CD4-positive, alpha-beta T cell (primary cell): ENCODE data around the gene TMF1. TPM values are rescaled to one million over a fixed set of nuclear protein-coding genes. Genes with fewer than 3 reads are reported as not detected.

Source experiments
- ATAC-seq: fragments of 200-7000 bp; cut with Tn5 transposase; one replicate; pipeline ENCODE4 v1.10.0; 2022; ENCODE audit warnings: mild to moderate bottlenecking; ENCODE audit not compliant: poor library complexity
- CTCF ChIA-PET: fragments of 350-600 bp; sonication (Branson Sonifier 250); formaldehyde crosslinking; loops from one replicate; lab custom pipeline; 2021; ENCODE audit warnings: antibody characterized with exemption, inconsistent platforms; lab: Charles Lee
- POLR2A ChIA-PET: fragments of 350-600 bp; sonication (Branson Sonifier 250); formaldehyde crosslinking; loops from one replicate; lab custom pipeline; 2021; ENCODE audit warnings: antibody characterized with exemption, inconsistent platforms; lab: Charles Lee
- DNase-seq, 14 experiments: peaks; one replicate each; pipeline ENCODE4 v3.0.0-alpha.2; 2013 to 2020; ENCODE audit warnings: mixed read lengths in 2 of 14
- H3K27ac ChIP-seq, 2 donors: one replicate each; pipeline versions ENCODE4 v1.5.1 to v1.7.0; 2013; ENCODE audit warnings: low read length in 2 of 2, low read depth in 1 of 2, mild to moderate bottlenecking in 1 of 2
- H3K27me3 ChIP-seq, 2 experiments: 1 replicate in 1 of 2; 2 replicates in 1 of 2; pipeline versions ENCODE4 v1.6.1 to v1.7.0; 2013; ENCODE audit warnings: low read length in 2 of 2, control low read depth in 1 of 2, mild to moderate bottlenecking in 1 of 2, moderate library complexity in 1 of 2; ENCODE audit not compliant: insufficient read depth in 2 of 2, control insufficient read depth in 1 of 2
- H3K36me3 ChIP-seq: one replicate; pipeline ENCODE4 v1.6.1; 2013; ENCODE audit warnings: low read length, control low read depth; ENCODE audit not compliant: insufficient read depth
- H3K4me1 ChIP-seq: one replicate; pipeline ENCODE4 v1.6.1; 2013; ENCODE audit warnings: low read length, control low read depth; ENCODE audit not compliant: insufficient read depth
- H3K4me3 ChIP-seq: one replicate; pipeline ENCODE4 v1.5.1; 2013; ENCODE audit warnings: mild to moderate bottlenecking, low read length, moderate library complexity
- H3K9me3 ChIP-seq, 2 experiments: 1 replicate in 1 of 2; 2 replicates in 1 of 2; pipeline versions ENCODE4 v1.6.1 to v1.7.0; 2013; ENCODE audit warnings: low read length in 2 of 2, mild to moderate bottlenecking in 2 of 2, control low read depth in 1 of 2, moderate library complexity in 1 of 2; ENCODE audit not compliant: control insufficient read depth in 1 of 2, insufficient read depth in 1 of 2
- H3K27ac Mint-ChIP-seq: one replicate; pipeline ENCODE4 v1.8.0; 2020; ENCODE audit warnings: mixed read lengths
- H3K27me3 Mint-ChIP-seq: one replicate; pipeline ENCODE4 v1.8.0; 2021; ENCODE audit warnings: mixed read lengths
- H3K36me3 Mint-ChIP-seq: one replicate; pipeline ENCODE4 v1.8.0; 2021; ENCODE audit warnings: low read depth, mixed read lengths
- H3K4me1 Mint-ChIP-seq: one replicate; pipeline ENCODE4 v1.8.0; 2021; ENCODE audit warnings: low read depth, mixed read lengths
- H3K4me3 Mint-ChIP-seq: one replicate; pipeline ENCODE4 v1.8.0; 2020; ENCODE audit warnings: mild to moderate bottlenecking, mixed read lengths
- H3K9me3 Mint-ChIP-seq: one replicate; pipeline ENCODE4 v1.8.0; 2020; ENCODE audit warnings: mixed read lengths
- intact Hi-C, 2 experiments: fragments of 100-400 bp; cut with DNase I in 1 of 2; cut with micrococcal nuclease in 1 of 2; formaldehyde crosslinking; loops; one replicate each; pipeline versions ENCODE4 v1.15.1 to v1.9.0; 2023 to 2025; cut with DNase I, micrococcal nuclease
- total RNA-seq, 174 experiments: library from RNA in 2 of 174; stranded (reverse) in 2 of 174; gene quantifications; one replicate each; pipeline ENCODE4 v1.2.3 and lab custom pipeline; 2021 to 2026
- TF ChIP-seq, protein P1 (sequence below): fragments of 200-600 bp; IDR thresholded peaks from one replicate; pipeline ENCODE4 v1.8.0; 2022; ENCODE audit warnings: antibody characterized with exemption, mild to moderate bottlenecking

TMF1 gene
- total RNA-seq, 2 experiments from 2014 or later = 89.0 to 101 TPM

DNA sequence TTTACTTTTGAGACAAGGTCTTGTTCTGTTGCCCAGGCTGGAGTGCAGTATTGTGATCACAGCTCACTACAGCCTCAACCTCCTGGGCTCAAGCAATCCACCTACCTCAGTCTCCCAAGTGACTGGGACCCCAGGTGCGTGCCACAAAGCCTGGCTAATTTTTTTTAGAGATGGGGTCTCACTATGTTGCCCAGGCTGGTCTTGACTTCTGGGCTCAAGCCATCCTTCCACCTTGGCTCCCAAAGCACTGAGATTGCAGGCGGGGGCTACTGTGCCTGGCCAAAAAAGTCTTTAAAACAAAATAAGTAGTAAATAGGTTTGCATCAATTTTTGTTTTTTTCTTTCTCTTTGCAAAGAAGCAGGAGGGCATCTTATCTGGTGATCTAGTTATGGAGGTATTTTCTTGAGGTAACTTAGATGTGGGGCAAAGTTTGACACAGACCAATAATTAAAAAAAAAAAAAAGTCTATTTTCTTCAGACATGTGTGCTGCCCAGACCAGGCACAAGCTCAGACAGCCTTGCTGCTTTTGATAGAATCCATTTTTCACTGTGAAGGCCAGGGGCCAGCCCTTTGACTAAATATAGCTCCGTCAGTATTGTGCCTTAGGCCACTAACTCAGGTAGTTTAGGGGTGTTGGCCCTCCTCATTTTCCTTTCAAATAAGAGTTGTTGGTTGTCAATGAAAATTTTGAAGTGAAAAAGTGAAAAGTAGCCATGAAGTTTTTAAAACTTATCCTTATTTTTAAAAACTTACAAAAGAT, 35.1 kb upstream of the TMF1 start:
- H3K36me3 Mint-ChIP-seq = peaks cover 48% of the 10 kb centered on the region
- DNase-seq = peak in 1 of 14 experiments; percentile 43
- TF ChIP-seq, protein P1, sequence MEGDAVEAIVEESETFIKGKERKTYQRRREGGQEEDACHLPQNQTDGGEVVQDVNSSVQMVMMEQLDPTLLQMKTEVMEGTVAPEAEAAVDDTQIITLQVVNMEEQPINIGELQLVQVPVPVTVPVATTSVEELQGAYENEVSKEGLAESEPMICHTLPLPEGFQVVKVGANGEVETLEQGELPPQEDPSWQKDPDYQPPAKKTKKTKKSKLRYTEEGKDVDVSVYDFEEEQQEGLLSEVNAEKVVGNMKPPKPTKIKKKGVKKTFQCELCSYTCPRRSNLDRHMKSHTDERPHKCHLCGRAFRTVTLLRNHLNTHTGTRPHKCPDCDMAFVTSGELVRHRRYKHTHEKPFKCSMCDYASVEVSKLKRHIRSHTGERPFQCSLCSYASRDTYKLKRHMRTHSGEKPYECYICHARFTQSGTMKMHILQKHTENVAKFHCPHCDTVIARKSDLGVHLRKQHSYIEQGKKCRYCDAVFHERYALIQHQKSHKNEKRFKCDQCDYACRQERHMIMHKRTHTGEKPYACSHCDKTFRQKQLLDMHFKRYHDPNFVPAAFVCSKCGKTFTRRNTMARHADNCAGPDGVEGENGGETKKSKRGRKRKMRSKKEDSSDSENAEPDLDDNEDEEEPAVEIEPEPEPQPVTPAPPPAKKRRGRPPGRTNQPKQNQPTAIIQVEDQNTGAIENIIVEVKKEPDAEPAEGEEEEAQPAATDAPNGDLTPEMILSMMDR = no peak
- no peaks in the 10 kb centered on the region for H3K27me3 Mint-ChIP-seq
- Histone ChIP-seq H3K36me3 (peaks cover 13% of the 10 kb centered on the region), H3K4me3 (peak overlapping the region; percentile 85), H3K27ac (peak overlapping the region; percentile 91), H3K9me3 (no peaks in the 10 kb centered on the region), H3K27me3 (no peaks in the 10 kb centered on the region), H3K4me1 (peaks cover 69% of the 10 kb centered on the region)
- ChIA-PET POLR2A (interaction anchor here (0.8 to 8.6 kb wide), 9 partner anchors 6 to 74 kb away, joined by 3 to 75 read pairs (median 5); partner anchors contain the start of genes EOGT and TMF1), CTCF (interaction anchor here (1.4 to 1.8 kb wide), 3 partner anchors 9 to 37 kb away, joined by 3 to 5 read pairs (median 3); no protein-coding TSS in a partner anchor)
- H3K4me3 Mint-ChIP-seq = peak overlapping the region; percentile 72
- intact Hi-C loops = loop anchor here in 1 of 2 experiments (10.0 kb wide), 1 partner anchor 1432 kb away; the partner anchor contains the start of gene SUCLG2
- ATAC-seq = no peak
- peak overlapping the region; percentile 96 for H3K27ac Mint-ChIP-seq
- peaks cover 76% of the 10 kb centered on the region for H3K4me1 Mint-ChIP-seq
- no peaks in the 10 kb centered on the region for H3K9me3 Mint-ChIP-seq

DNA sequence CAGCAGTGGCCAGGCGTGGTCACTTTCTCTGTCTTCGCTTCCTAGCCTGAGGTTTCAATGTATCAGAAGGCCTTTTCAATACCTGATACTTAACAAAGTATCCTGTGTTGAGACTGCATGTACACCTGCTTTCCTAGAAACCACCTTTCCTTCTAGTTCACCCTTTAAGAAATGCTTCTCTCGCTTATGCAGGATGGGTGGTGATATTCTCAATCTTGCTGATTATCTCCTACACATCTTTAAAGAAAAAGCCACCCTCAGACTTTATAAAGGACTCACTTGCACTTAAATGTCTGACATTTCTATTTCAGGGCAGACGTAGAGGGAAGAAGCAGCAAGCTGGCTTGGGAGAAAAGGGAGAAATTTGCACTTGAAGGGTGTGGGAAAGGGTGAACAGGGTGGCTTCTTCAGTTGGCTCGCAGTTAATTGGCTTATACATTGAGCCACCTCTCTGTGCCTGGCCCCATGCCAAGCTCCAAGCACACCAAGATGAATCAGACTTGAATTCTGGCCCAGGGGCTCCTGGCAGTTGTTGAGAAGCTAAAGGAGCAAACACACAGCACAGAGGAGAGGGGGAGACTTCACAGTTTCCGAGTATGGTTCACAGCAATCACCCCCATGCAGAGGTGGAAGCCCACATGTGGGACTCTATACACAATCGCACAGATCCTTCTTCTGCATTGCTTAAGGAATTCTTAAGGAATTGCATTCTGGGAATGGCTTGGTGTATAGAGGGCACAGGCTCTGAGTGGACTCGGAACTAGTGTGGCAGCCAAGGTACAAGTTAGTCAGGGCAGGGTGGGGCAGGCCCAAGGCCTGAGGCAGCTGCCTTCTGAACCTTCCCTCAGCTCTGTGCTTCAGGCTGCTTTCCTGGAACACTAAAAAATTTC, 33.9 kb upstream of the TMF1 start:
- Mint-ChIP-seq H3K36me3 (peaks cover 48% of the 10 kb centered on the region), H3K27me3 (no peaks in the 10 kb centered on the region), H3K4me1 (peaks cover 77% of the 10 kb centered on the region), H3K4me3 (peak overlapping the region; percentile 91), H3K27ac (peak overlapping the region; percentile 96), H3K9me3 (no peaks in the 10 kb centered on the region)
- CTCF ChIA-PET = interaction anchor here (1.1 to 1.8 kb wide), 5 partner anchors 9 to 36 kb away, joined by 3 to 5 read pairs (median 3); no protein-coding TSS in a partner anchor
- H3K4me3 ChIP-seq = peak overlapping the region; percentile 85
- TF ChIP-seq, protein P1 = no peak
- H3K9me3 ChIP-seq = no peaks in the 10 kb centered on the region
- H3K4me1 ChIP-seq = peaks cover 68% of the 10 kb centered on the region
- intact Hi-C loops = loop anchor here in 1 of 2 experiments (2.0 to 10.0 kb wide), 2 partner anchors 35 to 1431 kb away; partner anchors contain the start of gene SUCLG2
- peak overlapping the region; percentile 91 for H3K27ac ChIP-seq
- ATAC-seq (peak; percentile 2), DNase-seq (peak in 13 of 14 experiments; percentile 56 to 91 (median 71))
- POLR2A ChIA-PET = interaction anchor here (0.8 to 8.6 kb wide), 12 partner anchors 8 to 73 kb away, joined by 3 to 75 read pairs (median 4); partner anchors contain the start of genes EOGT and TMF1
- peaks cover 13% of the 10 kb centered on the region for H3K36me3 ChIP-seq
- no peaks in the 10 kb centered on the region for H3K27me3 ChIP-seq
